Stimulated activated CD4-positive, alpha-beta T cell treated with anti-CD3 and anti-CD28 coated beads, Interleukin-12 subunit alpha, Interleukin-12 subunit beta, amount 100 ng/mL, for 4 hours (primary cell): Measurements from ENCODE around the gene GARIN5B.
A peak's percentile ranks its signal among the peaks of the same experiment; 100 is the strongest.

Experiments used
- DNase-seq: peaks from one replicate; pipeline ENCODE4 v3.0.0-alpha.2; 2020

GARIN5B gene

GRCh38 chr19:55319785-55320184 lies 43.3 kb downstream of the GARIN5B start:
- DNase-seq: no peak

DNA sequence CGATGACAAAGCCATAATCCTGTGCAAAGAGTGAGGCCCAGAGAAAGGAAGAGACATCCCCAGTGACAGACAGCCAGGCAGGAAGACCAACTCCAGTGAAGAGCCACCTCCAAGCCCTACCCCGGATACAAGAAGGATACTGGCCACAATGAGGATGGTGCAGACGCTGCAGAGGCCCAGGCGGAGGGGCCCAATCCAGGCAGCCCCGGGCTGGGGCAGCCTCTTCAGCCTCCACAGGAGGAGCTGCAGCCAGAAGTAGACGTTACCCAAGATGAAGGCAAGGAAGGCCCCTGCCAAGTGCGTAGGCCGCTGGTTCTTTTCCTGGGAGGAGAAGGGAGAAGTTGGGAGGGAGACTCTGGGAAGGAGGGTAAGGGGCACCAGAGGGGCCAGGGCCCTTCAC lies 46.4 kb downstream of the GARIN5B start:
- DNase-seq: no peak

DNA sequence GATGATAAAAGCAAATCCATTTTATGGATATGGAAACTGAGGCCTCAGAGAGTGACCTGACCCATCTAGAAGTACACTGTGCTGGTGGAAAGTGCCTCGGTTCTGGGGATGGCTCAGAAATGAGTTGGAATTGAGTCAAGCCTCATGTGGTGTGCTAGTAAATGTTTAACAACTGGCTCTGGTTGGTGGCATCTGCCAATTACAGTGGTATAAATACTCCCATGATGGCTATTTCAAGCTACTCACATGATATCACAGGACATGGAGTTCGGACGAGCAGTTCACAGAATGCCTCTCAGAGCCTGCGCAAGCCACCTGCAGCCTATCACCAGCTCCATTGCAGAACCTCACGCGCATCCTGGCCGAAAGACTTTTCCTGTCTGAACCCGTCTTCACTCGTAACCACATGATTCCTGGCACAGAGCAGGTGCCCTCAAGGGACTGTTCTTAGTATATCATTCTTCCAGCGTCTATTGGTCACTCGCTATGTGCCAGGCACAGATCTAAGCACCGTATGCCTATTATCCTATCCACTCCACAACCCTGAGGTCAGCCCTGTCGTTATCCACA lies 47.0 kb downstream of the GARIN5B start:
- no peak for DNase-seq

- no peak for DNase-seq
Observed at GRCh38 chr19:55314396-55314795, 48.7 kb downstream of the GARIN5B start.

DNA sequence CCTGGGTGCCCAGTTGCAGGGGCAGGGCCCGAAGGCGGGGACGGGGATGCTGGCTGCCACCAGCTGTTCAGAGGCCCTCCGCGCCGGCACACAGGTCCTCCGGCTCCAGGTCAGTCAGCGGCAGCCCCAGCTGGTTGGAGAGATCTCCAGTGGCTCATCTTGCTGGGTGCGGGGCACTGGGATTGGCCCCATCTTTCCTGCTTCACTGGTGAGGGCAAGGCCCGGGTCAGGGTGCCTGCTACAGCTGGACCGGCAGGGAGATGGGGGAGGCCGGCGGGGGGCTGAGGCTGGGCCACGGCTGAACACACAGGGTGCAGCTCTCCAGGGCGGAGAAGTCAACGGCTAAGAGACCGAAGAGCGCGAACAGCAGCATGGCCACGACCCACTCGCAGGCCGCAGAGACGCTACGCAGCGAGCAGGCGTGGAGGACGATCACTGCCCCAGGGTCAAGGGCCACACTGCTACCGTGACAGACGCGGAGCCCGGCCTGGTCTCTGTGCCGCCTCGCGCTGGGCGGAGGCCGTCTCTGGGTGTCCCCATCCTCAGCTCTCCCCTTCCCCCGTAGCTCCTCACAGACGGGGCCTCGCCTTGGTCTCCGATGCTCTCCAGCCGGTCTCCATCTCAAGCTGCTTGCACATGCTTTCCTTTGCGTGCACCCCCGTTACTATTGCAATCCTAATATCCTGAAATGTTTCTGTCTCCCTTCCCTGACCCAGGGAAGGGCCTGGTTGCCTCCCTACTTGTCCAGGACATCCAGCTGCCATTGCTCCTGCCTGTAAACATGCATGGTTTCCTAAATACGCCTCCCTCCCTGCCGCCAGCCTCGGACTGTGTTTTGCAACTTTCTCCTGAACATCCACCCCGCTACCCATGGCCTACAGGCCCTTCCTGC lies 50.2 kb downstream of the GARIN5B start:
- no peak for DNase-seq

DNA sequence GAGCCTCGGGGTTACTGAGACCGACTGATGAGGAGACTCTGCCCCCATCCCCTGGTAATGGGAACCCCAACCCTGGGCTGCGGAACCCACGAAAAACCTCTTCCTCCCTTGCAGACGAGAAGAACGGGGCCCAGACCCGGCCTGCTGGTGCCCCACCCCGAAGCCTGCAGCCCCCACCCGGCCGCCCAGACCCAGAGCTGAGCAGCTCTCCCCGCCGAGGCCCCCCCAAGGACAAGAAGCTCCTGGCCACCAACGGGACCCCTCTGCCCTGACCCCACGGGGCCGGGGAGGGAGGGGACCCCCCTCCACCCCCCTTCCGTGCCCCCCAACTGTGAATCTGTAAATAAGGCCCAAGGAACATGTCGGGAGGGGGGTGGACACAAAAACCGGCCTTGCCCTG lies 51.3 kb downstream of the GARIN5B start:
- DNase-seq: no peak

DNA sequence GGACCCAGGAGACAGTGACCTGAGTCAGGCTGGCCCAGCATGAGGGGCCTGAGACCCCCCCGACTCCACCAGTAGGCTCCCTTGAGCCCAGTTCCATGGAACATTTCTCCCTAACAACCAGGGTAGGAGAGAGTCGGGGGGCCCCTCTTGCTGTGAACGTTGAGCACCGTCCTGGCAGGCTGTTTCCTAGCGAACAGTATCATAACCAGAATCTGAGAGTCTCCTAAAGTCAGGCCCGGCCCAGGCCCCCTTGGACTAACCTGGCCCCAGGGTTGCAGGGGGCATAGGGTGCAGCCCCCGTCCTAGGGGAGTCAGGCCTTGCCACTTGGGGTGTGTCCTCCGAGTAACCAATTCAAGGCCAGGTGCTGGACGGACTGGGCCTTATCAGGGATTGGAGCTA lies 51.7 kb downstream of the GARIN5B start:
- no peak for DNase-seq

- DNase-seq: no peak
Observed at GRCh38 chr19:55310498-55310897, 52.6 kb downstream of the GARIN5B start.

DNA sequence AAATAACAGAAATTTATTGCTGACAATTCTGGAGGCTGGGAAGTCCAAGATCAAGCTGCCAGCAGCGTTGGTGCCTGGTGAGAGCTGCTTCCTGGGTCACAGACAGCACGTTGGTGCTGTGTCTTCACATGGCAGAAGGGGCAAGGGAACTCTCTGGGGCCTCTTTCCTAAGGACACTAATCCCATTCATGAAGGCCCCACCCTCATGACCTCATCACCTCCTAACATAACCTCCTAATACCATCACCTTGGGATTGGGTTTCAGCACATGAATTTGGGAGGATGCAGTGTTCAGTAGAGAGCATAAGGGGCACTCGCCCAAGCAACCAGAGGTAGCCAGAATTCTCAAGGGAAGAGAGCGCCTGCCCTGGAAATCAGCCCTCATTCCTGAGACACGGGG lies 53.6 kb downstream of the GARIN5B start:
- no peak for DNase-seq

GRCh38 chr19:55308281-55308680 lies 54.8 kb downstream of the GARIN5B start:
- DNase-seq: no peak

GRCh38 chr19:55306712-55307111 lies 56.3 kb downstream of the GARIN5B start:
- DNase-seq: no peak

GRCh38 chr19:55305983-55306562 lies 57.0 kb downstream of the GARIN5B start:
- no peak for DNase-seq

DNA sequence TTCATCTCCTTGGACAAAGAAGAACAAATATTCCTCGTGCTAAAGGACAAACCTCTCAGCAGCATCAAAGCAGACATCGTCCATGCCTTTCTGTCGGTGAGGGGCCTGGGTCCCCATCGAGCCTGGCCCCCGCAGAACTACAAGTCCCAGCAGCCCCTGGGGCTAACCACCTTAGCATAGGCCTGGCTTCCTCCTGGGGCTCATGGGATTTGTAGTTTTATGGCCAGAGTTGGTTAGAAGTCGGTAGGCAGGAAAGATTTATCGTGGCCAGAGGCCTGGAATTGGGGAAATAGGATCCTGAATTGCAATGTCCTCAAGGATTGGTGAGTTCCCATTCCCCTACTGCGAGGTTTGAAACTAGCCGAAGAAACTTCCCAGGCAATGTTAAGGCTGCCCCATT lies 57.6 kb downstream of the GARIN5B start:
- peak; percentile 47 for DNase-seq

DNA sequence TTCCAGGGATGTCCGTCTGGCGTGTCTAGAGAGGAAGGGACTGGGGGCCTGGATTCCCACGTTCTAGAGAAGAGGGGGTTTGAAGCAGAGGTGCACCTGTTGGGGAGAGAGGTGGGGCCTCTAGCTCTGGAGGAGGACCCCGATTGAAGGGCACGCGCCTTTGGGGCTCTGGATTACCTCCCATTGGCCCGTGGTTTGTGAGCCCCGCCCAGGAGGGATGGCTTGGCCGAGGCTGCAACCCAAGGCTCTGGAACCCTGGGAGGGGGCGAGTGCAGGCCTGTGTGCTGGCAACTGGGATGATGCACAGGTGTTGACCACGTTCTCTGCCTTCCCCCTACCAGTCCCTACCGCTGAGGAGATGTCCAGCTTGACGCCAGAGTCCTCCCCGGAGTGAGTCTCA lies 58.1 kb downstream of the GARIN5B start:
- DNase-seq: no peak
